ENCODE measurements around the gene FBXO28.

DNA sequence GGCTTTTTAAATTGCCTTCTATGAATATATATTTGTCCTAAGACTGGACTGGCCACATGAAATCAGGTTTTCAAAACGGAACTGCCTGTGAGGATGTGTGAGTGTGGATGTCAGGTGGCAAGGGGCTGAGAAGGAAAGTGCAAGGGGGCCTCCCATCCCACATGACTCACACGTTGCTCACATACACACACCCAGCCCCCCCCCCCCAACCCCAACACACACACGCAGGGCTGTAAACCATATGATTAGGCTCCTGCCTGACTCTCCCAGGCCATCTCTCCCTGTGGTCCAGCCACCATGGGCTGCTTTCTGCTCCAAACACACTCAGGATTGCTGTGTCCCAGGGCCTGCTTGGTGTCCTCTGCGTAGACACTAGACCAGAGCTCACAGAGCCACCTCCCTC is 91.5 kb downstream of the FBXO28 start:
- no peak for TF ChIP-seq RARB (CRISPR knock-in tag; IDR thresholded peaks at IDR 0.05)
- TF ChIP-seq CSDC2 (CRISPR knock-in tag; IDR thresholded peaks at IDR 0.05) = no peak
- TF ChIP-seq TCF4 (CRISPR knock-in tag; IDR thresholded peaks at IDR 0.05; ENCODE audit: borderline replicate concordance) = no peak
- no peak for TF ChIP-seq ESRRG (CRISPR knock-in tag; IDR thresholded peaks at IDR 0.05)
- no peak for TF ChIP-seq ARNTL (CRISPR knock-in tag; IDR thresholded peaks at IDR 0.05; ENCODE audit: borderline replicate concordance, low read depth)

All from SK-N-SH treated with all-trans-retinoic acid at 6 μM for 48 hours (cell line).